Measurements from ENCODE around the gene APOH.

DNA sequence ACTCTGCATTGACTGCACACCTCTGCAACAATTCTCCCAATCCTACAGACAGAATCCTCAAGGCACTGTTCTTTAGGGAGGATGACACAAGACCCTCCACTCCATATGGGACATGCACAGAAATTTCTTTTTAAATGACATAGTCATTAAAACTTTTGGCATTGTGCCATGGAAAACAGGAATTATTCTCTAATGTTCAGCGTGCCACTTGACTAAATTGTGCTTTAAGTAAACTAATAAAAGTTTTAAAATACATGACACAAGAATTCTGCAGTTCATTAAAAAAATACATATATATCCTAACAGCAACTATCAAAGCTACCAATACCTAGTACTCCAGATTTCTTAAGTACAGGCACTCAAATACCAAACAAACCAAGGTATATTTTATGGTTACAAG is 53.3 kb downstream of the APOH start:
- TF ChIP-seq POLR2A (IDR thresholded peaks at IDR 0.05): no peak
- TF ChIP-seq, protein P1, sequence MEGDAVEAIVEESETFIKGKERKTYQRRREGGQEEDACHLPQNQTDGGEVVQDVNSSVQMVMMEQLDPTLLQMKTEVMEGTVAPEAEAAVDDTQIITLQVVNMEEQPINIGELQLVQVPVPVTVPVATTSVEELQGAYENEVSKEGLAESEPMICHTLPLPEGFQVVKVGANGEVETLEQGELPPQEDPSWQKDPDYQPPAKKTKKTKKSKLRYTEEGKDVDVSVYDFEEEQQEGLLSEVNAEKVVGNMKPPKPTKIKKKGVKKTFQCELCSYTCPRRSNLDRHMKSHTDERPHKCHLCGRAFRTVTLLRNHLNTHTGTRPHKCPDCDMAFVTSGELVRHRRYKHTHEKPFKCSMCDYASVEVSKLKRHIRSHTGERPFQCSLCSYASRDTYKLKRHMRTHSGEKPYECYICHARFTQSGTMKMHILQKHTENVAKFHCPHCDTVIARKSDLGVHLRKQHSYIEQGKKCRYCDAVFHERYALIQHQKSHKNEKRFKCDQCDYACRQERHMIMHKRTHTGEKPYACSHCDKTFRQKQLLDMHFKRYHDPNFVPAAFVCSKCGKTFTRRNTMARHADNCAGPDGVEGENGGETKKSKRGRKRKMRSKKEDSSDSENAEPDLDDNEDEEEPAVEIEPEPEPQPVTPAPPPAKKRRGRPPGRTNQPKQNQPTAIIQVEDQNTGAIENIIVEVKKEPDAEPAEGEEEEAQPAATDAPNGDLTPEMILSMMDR (IDR thresholded peaks at IDR 0.05): no peak
